Pancreas (tissue), 10 donors: ENCODE measurements around the gene ZMYM1. TPM values are rescaled to one million over a fixed set of nuclear protein-coding genes. Genes with fewer than 3 reads are reported as not detected.

ENCODE experiments used
- ATAC-seq, 4 donors: fragments of 200-7000 bp; cut with Tn5 transposase; one replicate each; pipeline versions ENCODE4 v1.8.0 to v1.9.1; 2020; ENCODE audit warnings: mild to moderate bottlenecking in 4 of 4, moderate library complexity in 4 of 4
- DNase-seq, 6 donors: peaks; one replicate each; pipeline ENCODE4 v3.0.0-alpha.2; 2020
- FAIRE-seq: peaks from 2 replicates; lab custom pipeline; 2012; peaks lifted over from hg19 to GRCh38; lab: Jason Lieb, UNC
- H3K27ac ChIP-seq, 4 donors: fragments of 200-600 bp; sonication (generic); 1 replicate in 3 of 4; 2 replicates in 1 of 4; pipeline versions ENCODE4 v1.5.0 to v1.8.0; 2020
- H3K27me3 ChIP-seq, 4 donors: fragments of 200-600 bp; one replicate each; pipeline ENCODE4 v1.8.0; 2021
- H3K36me3 ChIP-seq, 3 donors: fragments of 200-600 bp; sonication (generic) in 1 of 3; one replicate each; pipeline versions ENCODE4 v1.5.0 to v1.8.0; 2020 to 2021
- H3K4me1 ChIP-seq, 3 donors: fragments of 200-600 bp; one replicate each; pipeline ENCODE4 v1.8.0; 2021
- H3K4me3 ChIP-seq, 4 donors: fragments of 200-600 bp; sonication (generic) in 2 of 4; one replicate each; pipeline versions ENCODE4 v1.5.0 to v1.8.0; 2020 to 2021
- H3K9me3 ChIP-seq, 4 donors: fragments of 200-600 bp; one replicate each; pipeline ENCODE4 v1.8.0; 2021
- WGBS, 2 donors: extraction: QIAGEN DNeasy Blood & Tissue Kit; methylation state at CpG; one replicate each; pipeline ENCODE4 v1.1.7; 2013; 5-methylcytosine and 5-hydroxymethylcytosine counted together
- intact Hi-C, 3 donors: fragments of 100-400 bp; cut with DNase I; formaldehyde crosslinking; loops; one replicate each; pipeline versions ENCODE4 v1.11.1 to v1.14.2; 2022
- polyA plus RNA-seq, 2 donors: library from polyadenylated mRNA; stranded (reverse); fragments of 200-250 nt; gene quantifications; one replicate each; pipeline ENCODE4 v1.2.3, GENCODE V29; 2013
- total RNA-seq, 6 donors: library from RNA; stranded (reverse); fragmentation: NEBNext Ultra II Directional in 4 of 6; extraction: Animal tissue kit (Norgen Biotek cat#: 25700) in 4 of 6; gene quantifications; one replicate each; pipeline versions ENCODE4 v1.2.1 to v1.2.4, GENCODE V29; 2021 to 2023
- TF ChIP-seq, protein P1 (sequence below), 4 donors: fragments of 200-600 bp; sonication (generic) in 3 of 4; IDR thresholded peaks; one replicate each; pipeline versions ENCODE4 v1.5.0 to v1.8.0; 2021; ENCODE audit warnings: antibody characterized with exemption in 4 of 4
- donor health status: healthy with polysubstance abuse.
- donor health status: DM: no; HTN: no; CAD: no; lungs with moderate emphysema.
- donor health status: DM: no; HTN: no; CAD: no.
- donor health status: control.
- donor health status: control.
- donor health status: Bipolar disorder and iron deficiency.
- donor health status: DM: yes; HTN: yes; CAD: no.
- donor health status: DM: no; HTN: no; CAD: no.
- donor health status: DM: no; HTN: no; CAD: no.
- donor health status: DM: yes; HTN: yes; CAD: no.

Gene ZMYM1
- total and polyA plus RNA-seq, 8 donors, result 2.5 to 10.1 (median 4.1) TPM

- Histone ChIP-seq H3K27me3 (no peaks in the 10 kb centered on the region), H3K9me3 (no peaks in the 10 kb centered on the region), H3K4me3 (no peak overlapping the region), H3K36me3 (no peaks in the 10 kb centered on the region), H3K4me1 (no peaks in the 10 kb centered on the region), H3K27ac (no peak overlapping the region)
- TF ChIP-seq, protein P1, sequence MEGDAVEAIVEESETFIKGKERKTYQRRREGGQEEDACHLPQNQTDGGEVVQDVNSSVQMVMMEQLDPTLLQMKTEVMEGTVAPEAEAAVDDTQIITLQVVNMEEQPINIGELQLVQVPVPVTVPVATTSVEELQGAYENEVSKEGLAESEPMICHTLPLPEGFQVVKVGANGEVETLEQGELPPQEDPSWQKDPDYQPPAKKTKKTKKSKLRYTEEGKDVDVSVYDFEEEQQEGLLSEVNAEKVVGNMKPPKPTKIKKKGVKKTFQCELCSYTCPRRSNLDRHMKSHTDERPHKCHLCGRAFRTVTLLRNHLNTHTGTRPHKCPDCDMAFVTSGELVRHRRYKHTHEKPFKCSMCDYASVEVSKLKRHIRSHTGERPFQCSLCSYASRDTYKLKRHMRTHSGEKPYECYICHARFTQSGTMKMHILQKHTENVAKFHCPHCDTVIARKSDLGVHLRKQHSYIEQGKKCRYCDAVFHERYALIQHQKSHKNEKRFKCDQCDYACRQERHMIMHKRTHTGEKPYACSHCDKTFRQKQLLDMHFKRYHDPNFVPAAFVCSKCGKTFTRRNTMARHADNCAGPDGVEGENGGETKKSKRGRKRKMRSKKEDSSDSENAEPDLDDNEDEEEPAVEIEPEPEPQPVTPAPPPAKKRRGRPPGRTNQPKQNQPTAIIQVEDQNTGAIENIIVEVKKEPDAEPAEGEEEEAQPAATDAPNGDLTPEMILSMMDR (IDR thresholded peaks at IDR 0.05), result no peak
- intact Hi-C loops, result no loop called here
- FAIRE-seq (no peak), ATAC-seq (no peak), DNase-seq (no peak)
- 64 to 72% methylated on average over 3 of the region's 3 CpGs for WGBS, 2 donors
These were observed 35.7 kb upstream of the ZMYM1 start for GRCh38 chr1:35043498-35043897.

GRCh38 chr1:35044431-35044830, 34.8 kb upstream of the ZMYM1 start:
- no peak for ATAC-seq
- 16 to 27% methylated on average over 1 of the region's 1 CpG for WGBS, 2 donors
- Histone ChIP-seq H3K27ac (no peak overlapping the region), H3K4me3 (no peak overlapping the region), H3K4me1 (no peaks in the 10 kb centered on the region), H3K9me3 (no peaks in the 10 kb centered on the region), H3K27me3 (no peaks in the 10 kb centered on the region), H3K36me3 (no peaks in the 10 kb centered on the region)
- no peak for DNase-seq
- intact Hi-C loops, result no loop called here
- no peak for FAIRE-seq
- TF ChIP-seq, protein P1 (IDR thresholded peaks at IDR 0.05), result no peak

- Histone ChIP-seq H3K36me3 (no peaks in the 10 kb centered on the region), H3K9me3 (no peaks in the 10 kb centered on the region), H3K27ac (no peak overlapping the region), H3K27me3 (no peaks in the 10 kb centered on the region), H3K4me1 (no peaks in the 10 kb centered on the region), H3K4me3 (no peak overlapping the region)
- no peak for FAIRE-seq
- TF ChIP-seq, protein P1 (IDR thresholded peaks at IDR 0.05), result no peak
- no peak for ATAC-seq
- 78 to 84% methylated on average over 5 of the region's 5 CpGs for WGBS, 2 donors
- intact Hi-C loops, result no loop called here
- no peak for DNase-seq
These were observed 32.5 kb upstream of the ZMYM1 start for GRCh38 chr1:35046730-35047129.

- ATAC-seq (peak in 1 of 4 donors; percentile 38), FAIRE-seq (no peak), DNase-seq (no peak)
- WGBS, 2 donors, result 56 to 60% methylated on average over 2 of the region's 2 CpGs
- Histone ChIP-seq H3K9me3 (no peaks in the 10 kb centered on the region), H3K27me3 (no peaks in the 10 kb centered on the region), H3K4me1 (no peaks in the 10 kb centered on the region), H3K36me3 (no peaks in the 10 kb centered on the region), H3K27ac (no peak overlapping the region), H3K4me3 (no peak overlapping the region)
- intact Hi-C loops, result no loop called here
- TF ChIP-seq, protein P1 (IDR thresholded peaks at IDR 0.05), result no peak
These were observed 31.9 kb upstream of the ZMYM1 start for GRCh38 chr1:35047188-35047858.

DNA sequence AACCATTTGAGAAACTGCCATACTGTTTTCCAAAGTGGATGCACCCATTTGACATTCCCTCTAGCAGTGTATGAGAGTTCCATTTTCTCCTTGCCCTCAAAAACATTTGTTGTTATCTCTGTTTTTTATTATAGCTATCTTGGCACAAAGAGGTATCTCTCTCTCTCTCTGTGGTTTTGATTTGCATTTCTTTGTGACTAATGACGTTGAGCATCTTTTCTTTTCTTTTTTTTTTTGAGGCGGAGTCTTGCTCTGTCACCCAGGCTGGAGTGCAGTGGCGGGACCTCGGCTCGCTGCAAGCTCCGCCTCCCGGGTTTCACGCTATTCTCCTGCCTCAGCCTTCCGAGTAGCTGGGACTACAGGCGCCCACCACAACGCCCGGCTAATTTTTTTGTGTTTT, 30.1 kb upstream of the ZMYM1 start:
- no peak for DNase-seq
- TF ChIP-seq, protein P1 (IDR thresholded peaks at IDR 0.05), result no peak
- WGBS, 2 donors, result 48 to 64% methylated on average over 12 of the region's 12 CpGs
- H3K27me3 ChIP-seq, result no peaks in the 10 kb centered on the region
- no peaks in the 10 kb centered on the region for H3K9me3 ChIP-seq
- no peaks in the 10 kb centered on the region for H3K4me1 ChIP-seq
- no peaks in the 10 kb centered on the region for H3K36me3 ChIP-seq
- ATAC-seq, result no peak
- intact Hi-C loops, result no loop called here
- H3K27ac ChIP-seq, result no peak overlapping the region
- H3K4me3 ChIP-seq, result no peak overlapping the region
- no peak for FAIRE-seq
